COR-L47 (cell line): Measurements from ENCODE around the gene RHOC.
"Not testable (repeated sequence)": the region's sequence is repeated elsewhere in the genome, so short reads cannot be mapped to it uniquely, and the experiment has no call there.

Source experiments
- DNase-seq: peaks from one replicate; lab custom pipeline; 2025; lab: John Stamatoyannopoulos, UW

The RHOC gene

DNA sequence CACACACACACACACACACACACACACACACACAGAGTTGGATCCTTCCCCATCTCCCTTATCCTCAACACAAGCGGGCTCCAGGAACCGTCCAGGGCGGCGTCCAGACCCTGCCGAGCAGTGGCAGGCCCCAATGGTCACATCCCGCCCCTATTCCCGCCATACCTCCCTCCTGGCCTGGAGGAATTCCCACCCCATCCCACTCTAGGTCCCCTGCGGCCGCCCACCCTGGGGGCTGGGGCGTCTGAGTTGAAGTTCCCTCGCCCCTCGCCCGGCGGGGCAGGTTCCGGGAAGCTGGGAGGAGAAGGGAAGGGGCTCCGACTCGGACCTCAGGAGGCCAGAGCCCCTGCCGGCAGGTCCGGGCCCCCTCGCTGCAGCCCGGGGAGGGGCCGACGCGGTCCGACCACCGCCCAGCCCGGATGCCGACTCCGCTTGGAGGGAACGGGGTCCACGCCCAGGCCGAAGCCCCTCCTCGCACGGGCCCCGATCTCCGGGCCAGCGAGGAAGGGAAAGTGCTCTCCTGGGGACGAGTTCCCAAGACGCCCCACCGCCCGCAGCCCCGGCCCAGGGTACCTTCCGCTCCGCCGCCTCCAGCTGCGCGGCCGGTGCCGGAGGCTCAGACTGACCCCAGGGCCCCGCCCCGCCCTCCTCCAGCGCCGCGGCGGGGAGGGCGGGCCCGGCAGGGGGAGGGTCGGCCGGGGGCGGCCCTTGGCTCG lies at the start of gene RHOC:
Gene RHOC (minus strand): TSS at position 623 of the 716 bp plus-strand sequence. CDS start 3,328 bp downstream, outside the sequence.
- DNase-seq: no peak

GRCh38 chr1:112754116-112754628 lies 47.2 kb upstream of the RHOC start:
- DNase-seq: no peak

DNA sequence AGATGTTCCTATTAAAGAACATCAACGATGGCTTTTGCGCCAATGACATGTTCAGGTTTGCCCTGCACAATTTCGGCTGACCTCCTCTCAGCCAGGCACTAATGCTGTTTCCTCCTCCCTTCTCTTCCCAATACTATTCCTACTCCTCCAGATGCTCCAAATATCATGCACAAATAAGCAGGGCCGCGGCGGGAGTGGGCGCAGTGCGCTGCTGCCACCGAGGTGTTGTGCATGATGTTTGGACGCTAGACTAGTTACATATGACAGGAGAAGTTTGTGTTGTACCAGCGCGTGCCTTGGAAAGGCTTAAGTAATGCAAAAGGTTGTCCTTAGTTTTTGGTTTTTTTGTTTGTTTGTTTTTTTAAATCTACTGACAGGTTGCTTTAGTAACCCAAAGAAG lies 41.5 kb upstream of the RHOC start:
- no peak for DNase-seq

- DNase-seq: no peak
These were observed 37.2 kb upstream of the RHOC start for GRCh38 chr1:112744009-112744578.

DNA sequence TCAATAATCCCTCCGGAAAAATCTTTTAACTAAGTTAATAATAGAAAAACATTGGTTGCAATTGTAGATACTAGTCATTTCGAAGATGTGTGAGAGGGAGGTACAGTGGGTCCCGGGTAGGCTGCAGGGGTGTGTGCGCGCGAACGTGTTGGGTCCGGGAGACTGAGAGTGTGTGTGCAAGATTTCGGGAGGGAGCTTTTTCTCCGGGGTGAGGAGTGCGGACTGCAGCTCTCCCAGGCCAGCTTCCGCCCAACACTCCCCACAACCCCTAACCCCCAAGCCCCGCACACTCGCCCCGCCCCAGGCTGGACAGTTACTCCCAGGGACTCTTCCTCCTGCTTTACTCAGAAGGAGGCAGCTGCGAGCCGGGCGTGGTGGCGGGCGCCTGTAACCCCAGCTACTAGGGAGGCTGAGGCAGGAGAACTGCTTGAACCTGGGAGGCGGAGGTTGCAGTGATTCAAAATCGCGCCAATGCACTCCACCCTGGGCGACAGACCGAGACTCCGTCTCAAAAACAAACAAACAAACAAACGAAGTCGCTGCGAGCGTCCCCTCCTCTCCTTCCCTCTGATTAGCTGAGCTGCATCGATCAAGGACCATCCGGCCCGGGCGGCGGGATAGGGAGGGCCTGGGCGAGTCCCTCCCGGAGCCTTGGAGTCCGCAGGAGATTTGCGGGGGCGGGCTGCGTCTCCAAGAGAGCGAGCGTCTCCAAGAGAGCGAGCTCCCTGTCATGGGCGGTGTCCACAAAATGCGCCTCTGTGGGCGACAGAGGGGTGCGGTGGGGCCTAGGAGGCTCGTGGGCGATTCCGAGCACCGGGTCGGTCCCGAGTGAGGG lies 36.5 kb upstream of the RHOC start:
- no peak for DNase-seq

DNA sequence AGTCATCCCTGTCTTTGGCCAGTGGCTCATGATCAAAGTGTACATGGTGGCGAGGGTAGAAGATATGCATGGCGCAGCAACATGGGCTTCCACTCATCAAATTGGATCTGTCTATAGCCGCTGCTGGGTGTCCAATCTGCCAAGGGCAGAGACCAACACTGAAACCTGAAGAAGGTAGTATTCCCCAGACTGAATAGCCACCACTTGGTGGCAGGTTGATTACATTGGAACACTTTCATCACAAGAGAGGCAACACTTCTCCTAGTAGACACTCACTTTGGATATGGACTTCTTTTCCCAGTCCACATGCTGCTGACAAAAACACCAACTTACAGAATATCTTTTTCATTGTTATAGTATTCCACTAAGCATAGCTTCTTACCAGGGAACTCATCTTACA lies 30.6 kb upstream of the RHOC start:
- no peak for DNase-seq

DNA sequence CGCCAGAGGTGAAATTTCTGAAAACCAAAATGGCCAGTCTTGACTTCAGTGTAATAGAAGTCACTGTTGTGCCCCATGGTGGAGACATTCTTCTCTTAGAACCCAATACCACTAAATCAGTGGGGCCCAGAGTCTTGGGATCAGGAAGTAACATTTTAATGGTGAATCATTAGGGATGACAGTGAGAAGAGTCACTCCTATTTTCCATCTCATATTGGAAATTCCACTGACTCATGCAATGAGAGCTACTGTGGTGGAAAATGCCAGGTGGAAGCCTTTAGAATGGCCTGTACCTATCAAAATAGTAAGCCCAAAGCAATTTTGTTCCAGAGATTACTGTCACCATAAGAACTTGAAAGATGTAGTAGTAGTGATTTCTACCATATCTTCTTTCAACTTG lies 28.8 kb upstream of the RHOC start:
- no peak for DNase-seq

GRCh38 chr1:112731451-112731850 lies 24.5 kb upstream of the RHOC start:
- no peak for DNase-seq

- no peak for DNase-seq
These were observed 23.0 kb upstream of the RHOC start for GRCh38 chr1:112729909-112730308.

- not testable (repeated sequence) for DNase-seq
These were observed 22.1 kb upstream of the RHOC start for GRCh38 chr1:112729011-112729410.

DNA sequence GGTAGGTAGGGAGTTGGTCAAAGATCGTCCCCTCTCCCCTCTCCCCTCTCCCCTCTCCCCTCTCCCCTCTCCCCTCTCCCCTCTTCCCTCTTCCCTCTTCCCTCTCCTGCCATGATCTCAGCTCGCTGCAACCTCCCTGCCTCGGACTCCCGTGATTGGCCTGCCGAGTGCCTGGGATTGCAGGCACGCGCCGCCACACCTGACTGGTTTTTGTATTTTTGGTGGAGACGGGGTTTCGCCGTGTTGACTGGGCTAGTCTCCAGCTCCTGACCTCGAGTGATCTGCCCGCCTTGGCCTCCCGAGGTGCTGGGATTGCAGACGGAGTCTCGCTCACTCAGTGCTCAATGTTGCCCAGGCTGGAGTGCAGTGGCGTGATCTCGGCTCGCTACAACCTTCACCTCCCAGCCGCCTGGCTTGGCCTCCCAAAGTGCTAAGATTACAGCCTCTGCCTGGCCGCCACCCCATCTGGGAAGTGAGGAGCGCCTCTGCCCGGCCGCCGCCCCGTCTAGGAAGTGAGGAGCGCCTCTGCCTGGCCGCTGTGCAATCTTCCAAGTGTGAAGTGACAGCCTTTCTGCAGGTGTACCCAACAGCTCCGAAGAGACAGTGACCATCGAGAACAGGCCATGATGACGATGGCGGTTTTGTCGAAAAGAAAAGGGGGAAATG lies 21.5 kb upstream of the RHOC start:
- DNase-seq: not testable (repeated sequence)

DNA sequence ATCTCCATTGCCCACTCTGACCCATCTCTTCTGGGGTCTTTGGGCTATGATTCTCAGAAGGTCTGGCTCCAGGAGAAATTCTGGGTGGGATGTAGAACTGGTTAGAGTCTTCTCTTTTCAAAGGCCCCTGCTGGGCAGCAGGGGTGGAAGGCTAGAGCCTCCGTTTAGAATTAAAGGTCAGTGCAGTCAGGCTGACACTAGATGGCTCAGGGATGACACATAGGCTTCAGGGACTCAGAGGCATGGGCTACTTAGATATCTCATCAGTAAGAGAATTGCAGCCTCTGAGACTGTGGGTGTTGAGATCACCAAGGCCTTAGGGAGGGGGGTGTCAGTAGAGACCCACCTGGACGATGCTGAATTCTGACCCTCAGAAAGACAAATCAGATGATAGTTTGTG lies 20.8 kb upstream of the RHOC start:
- DNase-seq: no peak

- DNase-seq: not testable (repeated sequence)
These were observed 17.3 kb upstream of the RHOC start for GRCh38 chr1:112724240-112724639.

DNA sequence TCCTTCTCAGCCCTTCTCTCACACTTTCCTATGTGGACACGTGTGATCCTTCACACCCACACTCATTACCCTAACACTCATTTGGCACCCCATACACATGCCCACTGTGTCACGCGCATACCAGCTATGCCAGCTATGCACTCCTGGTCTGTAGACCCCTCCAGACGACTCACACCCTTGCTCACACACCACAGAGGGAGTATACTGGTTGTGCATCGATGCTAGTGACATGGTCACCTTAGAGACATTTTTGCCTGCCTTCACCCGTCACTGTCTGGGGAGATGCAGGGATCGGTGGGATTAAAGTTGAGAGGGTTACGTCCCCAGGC lies 16.5 kb upstream of the RHOC start:
- no peak for DNase-seq

DNA sequence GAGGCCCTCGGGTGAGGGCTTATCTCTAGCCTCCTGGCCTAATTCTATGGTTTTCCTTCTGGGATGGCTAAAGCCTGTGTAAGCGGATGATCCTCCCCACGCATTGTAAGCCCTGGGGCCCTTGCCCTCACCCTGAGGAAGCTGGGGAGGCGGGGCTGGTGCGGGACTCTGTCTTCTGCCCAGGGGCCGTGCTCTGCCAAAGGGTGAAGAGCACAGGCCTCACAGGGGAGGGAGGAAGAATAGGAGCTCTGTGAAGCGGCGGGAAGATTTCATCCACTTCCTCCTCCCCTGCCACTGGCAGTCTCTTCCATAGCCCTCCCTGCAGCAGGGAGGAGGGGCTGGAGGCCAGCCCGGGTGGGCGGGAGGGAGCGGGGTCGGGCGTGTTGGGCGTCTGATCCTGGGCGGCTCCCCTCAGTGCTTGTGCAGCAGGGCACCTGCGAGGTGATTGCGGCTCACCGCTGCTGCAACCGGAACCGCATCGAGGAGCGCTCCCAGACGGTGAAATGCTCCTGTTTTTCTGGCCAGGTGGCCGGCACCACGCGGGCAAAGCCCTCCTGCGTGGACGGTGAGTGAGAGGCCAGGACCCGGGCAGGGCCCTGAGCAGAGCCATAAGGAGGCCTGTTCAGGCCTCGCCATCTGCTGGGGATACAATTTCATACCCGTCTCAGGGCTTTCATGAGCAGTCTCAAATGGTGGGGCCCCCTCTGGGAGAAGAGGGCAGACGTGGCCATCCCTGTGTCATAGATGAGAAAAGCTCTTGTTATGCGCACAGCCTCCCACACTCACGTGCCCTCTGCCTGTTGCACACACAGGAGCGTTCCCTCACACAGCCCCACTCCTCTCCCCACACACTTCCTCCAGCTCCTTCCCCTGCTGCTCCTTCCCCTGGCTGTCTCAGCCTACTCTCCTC lies 15.9 kb upstream of the RHOC start:
- DNase-seq: no peak

GRCh38 chr1:112721966-112722524 lies 15.1 kb upstream of the RHOC start:
- no peak for DNase-seq

GRCh38 chr1:112721294-112721693 lies 14.4 kb upstream of the RHOC start:
- not testable (repeated sequence) for DNase-seq

DNA sequence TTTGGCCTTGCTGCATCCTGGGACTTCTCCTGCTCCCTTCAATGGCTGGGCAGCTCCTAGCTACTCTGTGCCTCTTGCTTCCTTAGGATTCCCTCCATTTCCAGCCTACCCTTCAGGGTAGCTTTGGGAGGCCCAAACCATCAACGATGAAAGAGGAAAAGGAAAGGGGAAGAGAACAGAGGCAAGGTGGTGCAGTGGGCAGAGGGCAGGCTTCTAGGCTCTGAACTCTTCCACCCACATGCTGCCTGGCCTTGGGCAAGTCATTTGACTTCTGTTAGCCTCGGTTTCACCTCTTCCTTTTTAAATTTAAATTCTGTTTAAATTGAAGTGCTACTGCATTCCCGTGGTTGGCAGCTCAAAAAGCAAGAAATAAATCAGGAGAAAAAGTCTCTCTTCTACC lies 13.9 kb upstream of the RHOC start:
- no peak for DNase-seq

DNA sequence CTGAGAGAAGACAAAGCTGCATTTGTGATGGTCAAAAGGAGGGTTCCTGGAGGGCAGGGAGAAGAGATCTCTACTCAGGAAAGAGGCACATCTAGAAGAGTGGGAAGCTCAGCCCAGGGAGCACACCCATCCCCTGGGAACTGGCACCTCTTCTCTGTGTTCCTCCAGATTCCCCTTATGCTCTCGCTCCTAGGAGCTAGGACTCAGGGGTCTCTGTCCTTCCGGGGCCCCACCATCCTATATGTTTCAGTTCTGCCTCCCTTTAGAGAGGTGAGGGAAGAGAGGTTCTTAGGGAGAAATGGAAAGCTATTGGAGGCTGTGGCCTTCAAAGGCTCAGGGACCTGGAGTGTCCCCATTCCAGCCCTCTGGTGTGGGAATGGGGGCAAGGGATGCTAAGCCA lies 12.8 kb upstream of the RHOC start:
- DNase-seq: no peak

- peak; percentile 64 for DNase-seq
These were observed 11.9 kb upstream of the RHOC start for GRCh38 chr1:112718691-112719418.
